Anterior cingulate cortex (tissue), 58 donors: ENCODE data around the gene FASTKD2.
"Not testable (repeated sequence)": the region's sequence is repeated elsewhere in the genome, so short reads cannot be mapped to it uniquely, and the experiment has no call there.

Experiments
- DNase-seq, 58 donors: peaks; one replicate each; lab custom pipeline; 2025; lab: John Stamatoyannopoulos, UW

Gene FASTKD2

DNA sequence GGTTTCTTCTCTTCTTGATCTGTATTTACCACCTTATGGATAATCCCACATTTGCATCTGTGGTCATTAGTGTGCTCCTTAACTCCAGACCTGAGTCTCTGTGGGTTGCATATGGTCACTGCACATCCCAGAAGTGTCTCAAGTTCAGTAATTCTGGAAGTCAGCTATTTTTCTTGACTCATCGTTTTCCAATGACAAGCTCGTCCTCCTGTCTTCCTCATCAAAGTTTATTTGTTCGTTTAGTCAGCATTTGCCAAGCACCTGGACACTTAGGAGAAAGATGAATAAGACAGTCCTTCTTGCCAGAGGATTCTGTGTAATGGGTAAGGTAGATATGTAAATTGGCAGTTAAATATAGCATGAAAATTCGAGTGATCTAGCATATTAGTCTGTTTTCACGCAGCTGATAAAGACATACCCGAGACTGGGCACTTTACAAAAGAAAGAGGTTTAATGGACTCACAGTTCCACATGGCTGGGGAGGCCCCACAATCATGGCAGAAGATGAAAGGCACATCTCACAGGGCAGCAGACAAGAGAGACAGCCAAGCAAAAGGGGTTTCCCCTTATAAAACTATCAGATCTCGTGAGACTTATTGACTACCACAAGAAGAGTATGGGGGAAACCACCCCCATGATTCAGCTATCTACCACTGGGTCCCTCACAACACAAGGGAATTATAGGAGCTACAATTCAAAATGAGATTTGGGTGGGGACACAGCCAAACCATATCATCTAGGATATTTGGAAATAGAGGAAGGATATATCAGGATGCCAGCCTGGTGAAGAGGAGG, 19.4 kb downstream of the FASTKD2 start:
- no peak for DNase-seq

DNA sequence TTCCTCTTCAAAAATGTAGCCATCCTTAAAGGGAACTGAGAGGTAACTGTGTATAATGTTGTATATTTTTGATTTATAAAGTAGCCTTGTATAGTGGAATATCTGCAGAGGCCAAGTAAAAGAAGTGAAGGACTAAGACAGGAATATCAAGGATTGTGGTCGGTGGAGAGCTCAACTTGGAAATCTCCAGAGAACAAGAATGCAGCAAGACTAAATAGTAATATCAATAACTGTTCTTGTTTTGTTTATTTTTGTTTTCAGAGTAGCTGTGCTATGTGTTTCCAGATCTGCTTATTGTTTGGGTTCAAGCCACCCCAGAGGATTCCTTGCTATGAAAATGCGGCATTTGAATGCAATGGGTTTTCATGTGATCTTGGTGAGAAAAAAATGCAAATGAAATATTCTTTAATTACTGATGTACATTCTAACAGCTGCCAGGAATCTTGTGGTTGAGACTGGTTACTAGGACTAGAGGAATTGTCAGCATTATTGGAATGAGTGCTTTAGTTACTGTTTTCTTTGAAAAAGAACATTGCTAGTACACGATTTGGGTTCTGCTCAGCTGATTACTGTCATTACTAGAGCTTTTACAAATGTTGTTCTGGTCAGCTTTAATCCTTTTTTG, 25.0 kb downstream of the FASTKD2 start:
- no peak for DNase-seq

DNA sequence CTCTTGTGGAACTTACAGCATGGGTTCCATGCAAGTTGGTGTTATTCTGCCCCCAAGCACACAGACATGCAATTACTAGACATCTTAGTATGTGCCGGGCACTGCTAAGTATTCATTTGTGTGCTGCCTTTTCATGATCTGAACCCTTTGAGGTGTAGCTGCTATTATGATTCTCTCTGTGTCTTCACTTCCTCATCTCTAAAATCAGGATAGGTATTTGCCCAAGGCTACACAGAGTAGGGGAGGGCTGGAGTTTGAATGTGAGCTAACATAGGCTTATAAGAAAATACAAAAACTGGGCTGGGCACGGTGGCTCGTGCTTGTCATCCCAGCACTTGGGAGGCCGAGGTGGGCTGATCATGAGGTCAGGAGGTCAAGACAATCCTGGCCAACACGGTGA, 27.2 kb downstream of the FASTKD2 start:
- DNase-seq: no peak

GRCh38 chr2:206797376-206797775, 32.0 kb downstream of the FASTKD2 start:
- DNase-seq: peak in 1 of 58 donors; percentile 4

DNA sequence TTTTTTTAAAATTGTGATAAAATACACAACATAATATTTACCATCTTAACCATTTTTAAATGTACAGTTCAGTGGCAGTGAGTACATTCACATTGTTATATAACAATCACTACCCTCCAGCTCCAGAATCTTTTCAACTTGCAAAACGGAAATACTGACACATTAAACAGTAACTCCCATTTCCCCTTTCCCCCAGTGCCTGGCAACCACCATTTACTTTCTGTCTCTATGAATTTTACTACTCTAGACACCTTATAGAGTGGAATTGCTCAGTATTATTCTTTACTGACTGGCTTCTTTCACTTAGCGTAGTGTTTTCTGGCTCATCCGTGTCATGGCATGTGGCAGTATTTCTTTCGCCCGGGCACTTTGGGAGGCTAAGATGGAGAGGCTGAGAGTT, 32.6 kb downstream of the FASTKD2 start:
- no peak for DNase-seq

GRCh38 chr2:206799083-206799482, 33.7 kb downstream of the FASTKD2 start:
- no peak for DNase-seq

- peak in 56 of 58 donors; percentile 5 to 88 (median 58) for DNase-seq
These were observed 35.4 kb downstream of the FASTKD2 start for GRCh38 chr2:206800506-206801417.

DNA sequence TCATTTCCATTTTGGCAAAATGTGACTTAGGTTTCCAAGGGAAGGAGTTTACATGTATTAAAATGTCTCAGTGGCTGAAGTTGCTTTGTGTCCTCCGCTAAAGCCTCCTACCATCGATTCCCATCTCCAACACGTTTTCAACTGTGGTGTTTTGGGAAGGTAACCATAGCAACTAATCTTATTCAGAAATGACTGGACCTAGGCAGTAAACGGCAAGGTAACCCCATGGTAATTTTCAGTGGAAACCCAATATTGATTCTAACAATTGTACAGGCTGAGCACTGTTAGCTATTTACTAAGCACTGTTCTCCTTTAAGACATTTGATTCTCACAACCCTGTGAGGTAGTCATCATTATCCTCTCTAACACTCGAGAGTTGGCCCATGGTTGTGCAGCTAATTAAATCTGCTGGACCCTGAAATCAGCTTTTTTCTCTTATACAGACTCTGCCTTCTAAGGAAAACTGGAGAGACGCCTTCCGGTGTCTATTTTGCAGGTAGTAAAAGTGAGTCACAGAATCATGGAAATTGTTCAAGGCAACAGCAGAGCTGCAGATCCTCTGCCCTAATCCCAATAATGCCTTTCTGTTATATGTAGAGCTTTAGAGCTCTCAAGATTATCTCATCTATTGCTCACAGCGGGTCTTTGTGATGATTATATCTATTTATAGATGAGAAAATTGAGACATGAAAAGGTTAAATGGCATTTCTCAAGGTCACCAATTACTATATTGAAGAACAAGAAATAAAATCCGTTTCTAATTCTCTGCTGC, 36.2 kb downstream of the FASTKD2 start:
- DNase-seq: no peak

- DNase-seq: peak in 14 of 58 donors; percentile 6 to 52 (median 24)
These were observed 37.5 kb downstream of the FASTKD2 start for GRCh38 chr2:206802654-206803514.

DNA sequence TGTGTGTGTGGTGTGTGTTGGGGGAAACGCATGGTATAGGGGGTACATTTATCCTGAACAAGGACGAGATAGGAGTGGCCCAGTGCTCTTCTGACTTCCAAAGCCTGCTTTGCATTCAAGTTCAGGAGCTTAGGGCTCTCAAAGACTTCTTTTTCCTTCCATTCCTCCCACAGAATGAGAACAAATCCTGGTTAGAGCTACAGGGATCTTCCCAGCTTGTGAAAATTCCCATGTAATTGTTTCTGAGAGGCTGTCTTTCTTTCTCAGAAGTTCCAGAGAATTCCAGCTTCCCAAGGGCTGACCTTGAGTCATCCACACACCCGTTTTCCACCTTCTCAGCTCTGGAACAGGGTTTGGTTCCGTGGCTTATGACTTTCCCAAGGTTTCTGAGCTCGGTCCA, 38.9 kb downstream of the FASTKD2 start:
- no peak for DNase-seq

DNA sequence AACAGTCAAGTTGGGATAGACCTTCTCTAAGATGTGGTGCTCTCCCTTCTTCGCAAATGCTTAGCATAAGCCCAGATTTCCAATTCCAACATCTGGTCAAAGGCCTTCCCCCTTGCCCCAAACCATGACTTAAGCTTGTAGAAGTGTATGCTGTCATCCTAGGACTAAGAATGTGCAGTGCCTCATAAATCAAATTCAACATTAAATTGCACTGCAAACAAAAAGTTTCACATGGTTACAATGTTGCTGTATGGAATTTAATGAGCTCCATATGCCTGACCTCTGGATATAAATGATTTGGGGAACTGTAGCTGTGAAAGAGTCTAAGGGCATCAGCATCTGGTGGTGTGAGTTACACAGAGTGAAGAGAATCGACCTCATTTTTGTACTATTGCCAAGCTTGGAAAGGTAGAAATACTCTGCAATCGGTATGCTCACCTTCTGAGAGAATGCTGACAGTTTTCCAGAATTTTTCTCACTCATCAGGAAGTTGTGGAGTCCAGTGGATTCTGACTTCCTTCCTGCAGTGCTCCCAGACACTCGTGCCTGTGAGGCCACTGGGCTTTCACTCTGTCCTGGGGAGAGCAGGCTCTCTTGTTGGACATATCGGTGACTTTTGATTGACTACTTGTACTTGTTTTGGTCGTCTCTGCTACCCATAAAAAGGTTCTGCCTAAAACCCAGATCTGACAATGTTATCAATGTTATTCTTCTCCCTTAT, 40.6 kb downstream of the FASTKD2 start:
- DNase-seq: no peak

GRCh38 chr2:206807624-206808023, 42.2 kb downstream of the FASTKD2 start:
- DNase-seq: not testable (repeated sequence)

- not testable (repeated sequence) for DNase-seq
These were observed 47.1 kb downstream of the FASTKD2 start for GRCh38 chr2:206812471-206812870.

DNA sequence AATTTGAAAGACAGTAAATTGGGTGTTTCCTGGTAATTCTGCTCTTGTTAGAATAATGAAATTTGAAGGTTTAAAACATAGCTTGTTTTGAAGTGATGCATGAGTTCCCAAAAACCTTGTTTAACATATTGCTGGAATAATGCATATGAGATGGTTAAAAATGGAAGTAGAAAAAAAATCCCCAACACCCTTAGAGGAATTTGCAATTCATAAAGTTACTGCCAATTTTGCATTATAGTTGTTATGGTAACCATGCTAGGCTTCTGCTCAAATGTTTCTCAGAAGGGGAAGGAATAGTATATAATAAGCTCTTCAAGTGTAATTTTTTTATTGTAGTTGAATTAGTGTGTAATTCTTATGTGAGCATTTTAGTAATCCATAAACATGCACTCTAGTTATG, 49.1 kb downstream of the FASTKD2 start:
- peak in 1 of 58 donors; percentile 22 for DNase-seq

DNA sequence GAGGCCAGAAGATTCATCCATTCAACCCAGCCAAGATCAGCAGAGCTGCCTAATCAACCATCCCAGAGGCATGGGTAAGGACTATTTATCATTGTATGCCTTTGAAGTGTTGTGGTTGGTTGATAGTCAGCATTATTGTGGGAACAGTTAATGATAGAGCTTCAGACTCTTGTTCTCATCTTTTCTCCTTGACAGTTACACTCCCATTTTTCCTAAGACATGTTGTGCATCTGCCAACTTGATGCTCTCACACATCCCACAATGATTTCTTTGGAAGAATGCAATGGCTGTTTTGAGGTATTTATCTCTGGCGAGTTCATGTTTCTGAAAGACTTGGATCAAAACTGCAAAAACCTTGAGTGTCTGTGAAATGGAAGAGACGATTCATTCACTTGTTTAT, 55.4 kb downstream of the FASTKD2 start:
- DNase-seq: peak in 4 of 58 donors; percentile 2 to 36 (median 17)

DNA sequence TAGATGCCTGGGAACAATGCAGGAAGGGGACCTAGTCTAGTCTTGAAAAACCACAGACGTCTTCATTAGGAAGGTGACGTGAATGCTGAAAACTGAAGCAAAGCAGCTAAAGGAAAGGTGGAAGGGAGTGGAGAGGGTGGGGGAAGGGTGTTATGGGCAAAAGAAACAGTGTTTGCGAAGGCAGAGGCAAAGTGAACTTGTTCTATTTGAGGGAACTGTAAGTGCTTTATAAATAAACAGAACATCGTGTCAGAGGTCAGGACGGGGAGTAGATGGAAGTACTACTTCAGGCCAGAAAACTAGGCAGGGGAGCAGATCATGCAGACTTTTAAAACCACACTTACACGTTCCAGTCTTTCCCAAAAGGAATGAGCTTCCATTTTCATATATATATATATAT, 57.8 kb downstream of the FASTKD2 start:
- DNase-seq: no peak

DNA sequence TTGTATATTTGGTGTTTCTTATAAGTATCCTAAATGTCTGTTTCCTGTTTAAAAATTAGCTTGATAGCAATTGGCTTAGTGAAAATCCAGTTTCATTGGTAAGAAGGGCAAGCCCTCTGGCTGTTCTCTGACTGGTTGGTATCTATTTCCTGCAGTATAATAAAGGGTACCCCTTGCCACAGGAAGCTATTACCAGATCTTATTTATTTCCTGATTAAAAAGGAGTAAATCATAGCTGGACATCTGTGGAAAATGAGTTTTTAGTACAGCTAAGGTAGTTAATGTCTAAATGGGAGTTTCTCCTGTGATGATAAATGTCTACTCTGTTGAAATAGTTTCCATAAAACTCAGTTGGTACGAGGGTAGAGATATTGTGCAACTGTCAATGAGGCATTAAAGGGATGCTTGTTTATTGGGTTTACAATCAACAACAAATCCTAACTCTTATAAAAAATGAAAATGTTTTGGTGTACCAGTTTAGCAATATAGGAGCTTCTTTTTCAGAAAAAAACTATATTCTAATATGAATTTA, 58.7 kb downstream of the FASTKD2 start:
- DNase-seq: no peak

DNA sequence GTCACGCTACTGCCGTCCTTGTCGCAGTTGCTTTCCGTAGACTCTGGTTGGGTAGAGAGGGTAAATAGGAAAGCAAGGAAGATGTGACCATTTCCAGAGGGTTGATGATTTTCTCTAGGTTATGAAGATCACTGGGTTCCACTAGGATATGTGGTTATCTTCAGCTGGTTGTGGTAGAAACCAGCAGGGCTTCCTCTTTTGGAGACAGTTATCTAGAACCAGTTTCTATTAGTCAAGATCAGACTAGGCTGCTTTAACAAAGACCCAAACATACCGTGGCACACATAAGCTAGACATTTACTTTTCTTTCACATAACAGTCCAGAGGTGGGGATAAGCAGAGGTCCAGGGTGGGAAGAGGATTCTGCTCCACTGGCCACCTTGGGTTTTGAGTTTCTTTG, 59.6 kb downstream of the FASTKD2 start:
- DNase-seq: no peak
